ENCODE measurements around the gene RAB3D.
"Not testable (repeated sequence)": the region's sequence is repeated elsewhere in the genome, so short reads cannot be mapped to it uniquely, and the experiment has no call there.

The RAB3D gene

DNA sequence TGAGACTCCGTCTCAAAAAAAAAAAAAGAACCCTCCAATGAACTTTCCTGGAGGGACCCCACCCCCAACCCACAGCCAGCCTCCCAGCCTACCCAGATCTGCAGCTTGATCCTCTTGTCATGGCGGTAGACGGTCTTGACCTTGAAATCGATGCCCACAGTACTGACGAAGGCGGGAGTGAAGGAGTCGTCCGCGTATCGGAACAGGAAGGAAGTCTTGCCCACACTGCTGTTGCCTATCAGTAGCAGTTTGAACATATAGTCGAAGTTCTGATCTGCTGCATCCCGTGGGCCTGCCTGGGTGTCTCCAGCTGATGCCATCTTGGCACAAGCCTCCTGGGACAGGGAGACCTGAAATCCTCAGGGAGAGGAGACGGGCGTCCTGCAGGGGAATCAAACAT lies 2.4 kb downstream of the RAB3D start:
- DNase-seq, result peak; percentile 20

DNA sequence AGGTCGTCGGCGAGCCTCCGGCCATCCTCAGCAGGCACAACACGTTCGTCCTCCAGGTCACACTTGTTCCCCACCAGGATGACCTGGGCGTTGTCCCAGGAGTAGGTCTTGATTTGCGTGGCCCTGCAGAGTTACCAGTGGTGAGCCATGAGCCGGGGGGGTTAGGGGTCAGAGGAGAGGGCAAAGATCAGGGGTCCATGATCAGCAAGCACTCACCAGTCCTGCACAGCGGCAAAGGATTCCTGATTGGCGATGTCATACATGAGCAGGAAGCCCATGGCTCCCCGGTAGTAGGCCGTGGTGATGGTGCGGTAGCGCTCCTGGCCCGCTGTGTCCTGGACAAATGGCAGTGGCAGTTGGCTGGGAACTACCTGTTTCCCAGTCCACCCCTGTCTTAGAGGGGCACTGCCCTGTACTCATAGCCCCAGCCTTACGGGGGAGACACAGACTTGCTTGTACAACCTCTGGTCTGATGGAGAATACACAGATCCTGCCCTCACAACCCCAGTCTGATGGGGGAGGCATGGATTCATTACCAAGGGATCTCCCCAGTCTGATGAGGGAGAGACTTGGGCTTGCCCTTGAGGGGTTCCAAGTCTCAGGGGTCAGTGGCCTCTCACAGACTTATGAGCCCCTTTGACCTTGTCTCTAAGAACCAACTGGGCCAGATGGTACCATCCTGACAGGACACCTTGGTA lies 3.9 kb downstream of the RAB3D start:
- DNase-seq, result no peak

DNA sequence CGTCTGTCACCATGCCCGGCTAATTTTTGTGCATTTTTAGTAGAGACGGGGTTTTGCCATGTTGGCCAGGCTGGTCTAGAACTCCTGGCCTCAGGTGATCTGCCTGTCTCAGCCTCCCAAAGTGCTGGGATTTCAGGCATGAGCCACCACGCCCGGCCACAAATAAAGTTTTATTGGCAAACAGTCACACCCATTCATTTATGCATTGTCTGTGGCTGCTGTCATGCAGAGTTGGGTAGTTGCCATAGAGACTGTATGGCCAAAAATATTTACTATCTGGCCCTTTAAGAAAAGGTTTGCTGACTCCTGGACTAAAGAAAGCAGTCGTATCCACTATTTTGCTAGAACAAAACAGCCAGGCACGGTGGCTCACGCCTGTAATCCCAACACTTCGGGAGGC lies 5.6 kb downstream of the RAB3D start:
- not testable (repeated sequence) for DNase-seq

DNA sequence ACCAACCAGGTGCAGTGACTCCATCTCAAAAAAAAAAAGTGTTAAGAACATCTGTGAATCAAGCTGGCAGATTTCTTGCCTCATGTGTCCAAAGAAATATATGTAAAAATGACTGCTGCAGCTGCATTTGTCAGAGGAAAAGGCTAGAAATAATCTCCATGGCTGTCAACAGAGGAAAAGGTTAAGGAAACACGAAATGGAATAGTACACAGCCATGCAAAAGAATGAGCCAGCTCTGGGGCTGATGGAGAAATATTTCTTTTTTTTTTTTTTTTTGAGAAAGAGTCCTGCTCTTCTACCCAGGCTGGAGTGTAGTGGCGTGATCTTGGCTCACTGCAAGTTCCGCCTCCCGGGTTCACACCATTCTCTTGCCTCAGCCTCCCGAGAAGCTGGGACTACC lies 6.6 kb downstream of the RAB3D start:
- no peak for DNase-seq

DNA sequence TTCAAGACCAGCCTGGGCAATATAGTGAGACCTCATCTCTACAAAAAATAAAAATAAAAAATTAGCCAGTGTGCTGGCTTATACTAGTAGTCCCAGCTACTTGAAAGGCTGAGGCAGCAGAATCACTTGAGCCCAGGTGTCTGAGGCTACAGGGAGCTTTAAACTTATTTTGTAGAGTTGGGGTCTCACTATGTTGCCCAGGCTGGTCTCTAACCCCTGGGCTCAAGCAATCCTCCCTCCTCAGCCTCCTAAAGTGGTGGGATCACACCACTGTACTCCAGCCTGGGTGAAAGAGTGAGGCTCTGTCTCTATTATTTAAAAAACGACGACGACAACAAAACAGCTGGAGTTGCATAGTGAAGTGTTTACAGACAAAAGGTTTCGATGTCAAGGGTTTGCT lies 8.0 kb downstream of the RAB3D start:
- no peak for DNase-seq

DNA sequence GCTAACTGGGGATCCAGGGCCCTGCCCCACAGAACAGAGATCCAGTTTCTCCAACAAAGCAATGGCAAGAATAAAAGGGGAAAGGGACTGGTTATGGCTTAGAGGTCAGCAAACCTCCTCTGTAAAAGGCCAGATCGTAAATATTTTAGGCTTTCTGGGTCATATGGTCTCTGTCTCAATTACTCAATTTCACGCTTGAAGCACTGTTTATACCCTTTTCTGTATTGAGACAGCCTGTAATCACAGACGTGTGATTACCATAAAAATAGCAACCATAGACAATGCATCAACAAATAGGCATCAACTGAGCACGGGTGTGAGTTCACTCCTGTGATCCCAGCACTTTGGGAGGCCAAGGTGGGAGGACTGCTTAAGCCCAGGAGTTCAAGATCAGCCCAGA lies 9.3 kb downstream of the RAB3D start:
- DNase-seq, result no peak

DNA sequence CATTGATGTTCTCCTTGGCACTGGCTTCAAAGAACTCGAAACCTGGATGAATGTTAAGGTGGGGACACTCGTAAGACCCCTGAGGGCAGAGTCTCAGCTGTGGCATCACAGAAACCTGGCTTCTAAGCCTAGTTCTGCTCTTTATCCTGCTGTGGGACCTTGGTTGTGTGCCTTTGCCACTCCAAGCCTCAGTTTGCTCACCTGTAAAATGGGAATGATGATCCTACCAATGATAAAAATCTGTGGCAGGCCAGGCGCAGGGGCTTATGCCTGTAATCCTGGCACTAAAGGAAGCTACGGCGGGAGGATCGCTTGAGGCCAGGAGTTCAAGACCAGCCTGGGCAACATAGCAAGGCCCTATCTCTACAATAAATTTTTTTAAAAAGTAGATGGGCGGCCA lies 13.9 kb downstream of the RAB3D start:
- no peak for DNase-seq

DNA sequence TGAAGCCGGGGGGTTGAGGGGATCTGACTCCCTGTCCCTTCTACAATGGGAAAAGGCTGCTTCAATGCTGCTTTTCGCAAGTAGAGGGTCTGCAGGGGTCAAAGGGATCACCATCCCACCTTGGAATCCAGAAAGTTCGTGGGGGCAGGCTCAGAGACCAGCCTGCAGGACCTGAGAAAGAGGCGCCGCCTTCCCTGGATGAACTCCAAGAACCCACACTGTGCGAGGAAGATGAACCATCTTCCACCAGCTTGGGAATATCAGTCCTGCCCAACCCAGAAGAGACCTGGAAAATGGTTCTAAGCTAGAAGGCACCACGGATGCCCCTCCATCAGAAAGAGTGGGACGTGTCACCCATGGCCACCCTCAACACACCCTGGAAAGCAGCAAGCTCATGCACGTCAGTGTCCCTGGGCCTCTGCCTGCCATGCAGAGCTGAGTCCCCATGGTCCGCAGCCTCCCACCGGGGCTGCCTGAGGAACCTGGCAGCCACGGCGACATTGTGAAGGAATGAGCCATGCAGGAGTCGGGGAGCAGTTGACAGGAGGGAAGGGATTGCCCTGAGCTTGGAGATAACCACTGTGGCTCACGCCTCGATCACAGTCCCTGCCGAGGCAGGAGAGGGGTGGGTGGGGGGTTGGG lies 14.6 kb downstream of the RAB3D start:
- DNase-seq, result no peak

DNA sequence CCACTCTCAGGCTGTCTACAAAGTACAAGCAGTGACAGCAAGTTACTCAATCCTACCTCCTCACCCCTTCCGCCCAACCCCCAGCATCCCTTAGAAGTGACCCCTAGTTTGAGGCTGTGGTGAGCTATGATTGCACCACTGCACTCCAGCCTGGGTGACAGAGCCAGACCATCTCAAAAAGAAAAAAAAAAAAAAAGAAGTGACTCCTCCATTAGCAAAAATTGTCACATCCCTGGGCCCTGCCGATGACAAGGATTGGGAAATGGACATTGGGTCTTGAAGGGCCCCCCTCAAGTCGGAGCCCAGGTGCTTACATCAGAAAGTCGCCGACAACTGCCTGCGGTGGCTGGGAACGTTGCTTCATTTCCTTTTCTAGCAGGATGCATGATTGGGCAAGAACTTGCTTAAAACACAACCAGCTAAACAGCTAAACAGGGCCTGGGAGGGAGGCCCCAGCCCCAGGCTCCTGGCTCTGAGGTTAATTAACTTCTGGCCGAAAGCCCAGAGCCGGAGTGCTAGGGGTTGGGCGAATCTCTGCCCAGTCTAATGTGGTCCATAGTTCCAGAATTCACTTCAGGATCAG lies 15.3 kb downstream of the RAB3D start:
- DNase-seq, result peak; percentile 86

DNA sequence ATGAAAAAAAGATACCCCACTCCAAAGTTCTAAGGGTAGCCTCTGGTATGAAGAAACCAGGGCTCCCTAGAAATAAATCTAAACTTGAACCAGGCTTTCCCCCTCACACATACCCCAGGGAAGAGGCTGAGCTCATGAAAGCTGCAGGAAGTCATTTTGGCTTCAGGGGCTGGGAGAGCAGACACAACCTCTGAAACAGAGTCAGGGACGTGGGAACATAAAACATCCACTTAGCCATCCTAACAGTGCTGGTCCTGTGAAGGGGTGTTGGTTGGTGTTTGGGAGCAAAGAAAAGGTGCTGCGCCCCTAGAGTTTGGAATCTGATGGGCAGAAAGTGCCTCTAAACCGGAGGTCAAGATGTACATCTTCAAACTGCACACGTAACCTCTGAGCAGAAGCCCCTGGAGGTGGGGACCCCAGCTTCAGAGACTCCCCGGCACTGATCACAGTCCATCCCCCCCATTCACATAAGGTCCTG lies 15.8 kb downstream of the RAB3D start:
- DNase-seq, result no peak

DNA sequence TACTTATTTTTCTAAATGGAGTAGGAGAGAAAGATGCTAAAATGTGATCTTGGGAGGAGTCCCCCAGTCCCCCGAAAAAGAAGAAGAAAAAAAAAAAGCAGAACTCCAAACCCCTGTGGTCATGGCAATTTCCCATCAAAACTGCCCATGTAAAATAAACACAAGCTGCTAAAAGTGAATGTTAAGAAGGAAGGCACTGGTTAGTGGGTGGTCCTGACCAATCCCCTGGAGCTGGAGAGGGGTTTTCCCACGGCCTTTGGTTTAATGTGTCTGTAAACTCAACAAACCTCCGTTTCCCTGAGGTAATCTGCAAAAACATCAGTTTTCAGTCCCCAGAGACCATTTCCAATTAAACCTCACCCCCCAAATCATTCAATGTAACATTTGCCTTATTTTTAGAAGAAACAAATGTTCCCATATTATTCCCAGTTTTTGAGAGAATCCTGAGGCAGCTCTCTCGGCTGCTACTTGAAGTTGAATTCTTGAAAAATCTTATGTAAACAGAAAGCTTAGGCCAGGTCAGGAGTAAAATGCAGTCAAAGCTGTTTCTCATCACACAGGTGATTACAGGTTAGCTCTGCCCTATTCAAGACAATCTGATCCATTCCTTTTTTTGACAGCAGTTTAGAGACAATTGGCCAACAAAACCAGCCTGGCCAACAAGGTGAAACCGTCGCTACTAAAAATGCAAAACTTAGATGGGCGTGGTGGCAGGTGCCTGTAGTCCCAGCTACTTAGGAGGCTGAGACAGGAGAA lies 17.0 kb downstream of the RAB3D start:
- peak; percentile 53 for DNase-seq

DNA sequence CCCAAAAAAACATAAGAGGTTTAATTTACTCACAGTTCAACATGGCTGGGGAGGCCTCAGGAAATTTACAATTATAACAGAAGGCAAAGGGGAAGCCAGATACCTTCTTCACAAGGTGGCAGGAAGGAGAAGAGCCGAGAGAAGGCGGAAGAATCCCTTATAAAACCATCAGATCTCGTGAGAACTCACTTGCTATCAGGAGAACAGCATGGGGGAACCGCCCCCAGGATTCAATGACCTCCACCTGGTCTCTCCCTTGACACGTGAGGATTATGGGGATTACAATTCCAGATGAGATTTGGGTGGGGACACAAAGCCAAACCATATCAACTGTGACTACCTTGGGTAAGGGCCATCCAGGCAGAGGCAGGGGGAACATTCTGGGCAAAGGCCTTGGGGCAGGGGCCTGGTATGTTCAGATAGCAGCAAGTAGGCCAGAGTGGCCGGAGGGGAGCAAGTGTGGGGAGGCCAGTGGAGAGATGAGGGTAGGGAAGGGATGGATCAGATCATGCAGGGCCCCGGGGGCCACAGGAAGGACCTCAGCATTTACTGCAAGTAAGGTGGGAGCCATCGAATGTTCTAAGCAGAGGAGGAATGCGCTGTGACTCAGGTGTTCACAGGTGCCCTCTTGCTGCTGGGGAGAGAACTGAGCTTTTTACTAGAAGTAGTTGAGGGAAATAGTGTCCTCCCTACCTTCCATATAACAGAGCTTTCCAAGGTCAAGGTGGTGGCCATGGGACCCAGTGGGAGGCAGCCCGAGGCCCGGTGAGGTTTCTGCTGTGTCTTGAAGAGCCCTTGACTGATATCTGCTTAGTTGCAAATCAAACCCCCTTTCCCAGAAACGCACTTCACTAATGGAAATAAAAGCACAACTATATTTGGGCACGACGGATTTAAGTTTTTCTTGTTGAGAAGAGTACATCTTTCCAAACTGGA lies 18.0 kb downstream of the RAB3D start:
- no peak for DNase-seq

DNA sequence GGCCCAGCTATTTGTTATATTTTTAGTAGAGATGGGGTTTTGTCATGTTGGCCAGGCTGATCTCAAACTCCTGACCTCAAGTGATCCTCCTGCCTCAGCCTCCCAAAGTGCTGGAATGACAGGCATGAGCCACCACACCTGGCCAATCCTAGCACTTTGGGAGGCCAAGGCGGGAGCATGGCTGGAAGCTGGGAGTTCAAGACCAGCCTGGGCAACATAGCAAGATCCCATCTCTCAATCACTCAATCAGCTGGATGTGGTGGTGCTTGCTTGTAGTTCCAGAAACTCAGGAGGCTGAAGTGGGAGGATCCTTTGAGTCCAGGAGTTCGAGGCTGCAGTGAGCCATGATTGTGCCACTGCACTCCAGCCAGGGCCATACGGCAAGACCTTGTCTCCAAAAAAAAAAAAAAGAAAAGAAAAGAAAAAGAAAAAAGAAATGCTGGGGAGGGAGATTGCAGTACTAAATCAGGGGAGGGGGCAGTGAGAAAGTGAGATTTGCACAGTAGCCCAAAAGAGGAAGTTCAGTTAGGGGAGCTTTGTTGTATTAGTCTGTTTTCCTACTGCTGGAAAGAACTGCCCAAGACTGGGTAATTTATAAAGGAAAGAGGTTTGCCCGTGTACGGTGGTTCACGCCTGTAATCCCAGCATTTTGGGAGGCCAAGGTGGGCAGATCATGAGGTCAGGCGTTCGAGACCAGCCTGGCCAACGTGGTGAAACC lies 19.0 kb downstream of the RAB3D start:
- not testable (repeated sequence) for DNase-seq

DNA sequence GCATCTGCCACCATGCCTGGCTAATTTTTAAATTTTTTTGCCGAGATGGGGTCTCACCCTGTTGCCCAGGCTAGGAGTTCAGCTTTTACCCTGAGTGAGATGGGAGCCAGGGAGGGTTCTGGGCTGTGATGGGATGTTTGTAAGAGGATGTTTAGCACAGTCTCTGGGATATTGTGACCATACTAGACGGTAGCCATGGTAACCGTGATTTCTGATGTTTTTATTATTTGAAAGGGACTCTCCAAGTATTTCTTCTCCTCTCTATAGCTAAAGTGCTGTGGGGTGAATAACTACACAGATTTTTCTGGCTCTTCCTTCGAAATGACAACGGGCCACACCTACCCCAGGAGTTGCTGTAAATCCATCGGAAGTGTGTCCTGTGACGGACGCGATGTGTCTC lies 33.1 kb downstream of the RAB3D start:
- DNase-seq, result no peak

DNA sequence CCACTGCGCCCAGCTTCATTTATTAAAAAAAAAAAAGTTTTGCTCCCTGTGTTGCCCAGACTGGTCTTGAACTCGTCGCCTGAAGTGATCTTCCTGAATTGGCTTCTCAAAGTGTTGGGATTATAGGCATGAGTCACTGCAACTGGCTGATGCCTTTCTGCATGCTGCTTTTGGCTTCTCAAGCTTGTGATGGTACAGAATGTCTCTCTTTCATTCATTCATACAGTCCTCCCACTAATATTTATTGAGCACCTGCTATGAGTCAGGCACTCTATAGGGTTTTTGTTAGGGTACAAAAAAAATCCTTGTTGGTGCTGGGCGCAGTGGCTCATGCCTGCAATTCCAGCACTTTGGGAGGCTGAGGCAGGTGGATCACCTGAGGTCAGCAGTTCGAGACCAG lies 34.5 kb downstream of the RAB3D start:
- DNase-seq, result no peak

DNA sequence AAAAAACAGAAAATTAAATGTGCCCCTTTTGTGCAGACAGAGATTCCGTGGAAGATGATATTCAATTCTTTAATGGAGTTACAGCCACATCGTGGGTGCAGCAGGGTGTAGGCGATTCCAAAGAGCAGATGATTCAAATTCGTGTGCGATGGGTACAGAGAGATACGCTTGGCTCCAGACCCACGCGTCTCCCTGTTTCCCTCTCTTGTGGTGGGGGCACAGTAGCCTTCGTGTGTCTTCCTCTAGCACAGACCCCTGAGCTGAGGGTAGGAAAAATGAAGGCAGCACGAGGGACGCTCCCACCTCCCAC lies 38.7 kb downstream of the RAB3D start:
- DNase-seq, result no peak

DNA sequence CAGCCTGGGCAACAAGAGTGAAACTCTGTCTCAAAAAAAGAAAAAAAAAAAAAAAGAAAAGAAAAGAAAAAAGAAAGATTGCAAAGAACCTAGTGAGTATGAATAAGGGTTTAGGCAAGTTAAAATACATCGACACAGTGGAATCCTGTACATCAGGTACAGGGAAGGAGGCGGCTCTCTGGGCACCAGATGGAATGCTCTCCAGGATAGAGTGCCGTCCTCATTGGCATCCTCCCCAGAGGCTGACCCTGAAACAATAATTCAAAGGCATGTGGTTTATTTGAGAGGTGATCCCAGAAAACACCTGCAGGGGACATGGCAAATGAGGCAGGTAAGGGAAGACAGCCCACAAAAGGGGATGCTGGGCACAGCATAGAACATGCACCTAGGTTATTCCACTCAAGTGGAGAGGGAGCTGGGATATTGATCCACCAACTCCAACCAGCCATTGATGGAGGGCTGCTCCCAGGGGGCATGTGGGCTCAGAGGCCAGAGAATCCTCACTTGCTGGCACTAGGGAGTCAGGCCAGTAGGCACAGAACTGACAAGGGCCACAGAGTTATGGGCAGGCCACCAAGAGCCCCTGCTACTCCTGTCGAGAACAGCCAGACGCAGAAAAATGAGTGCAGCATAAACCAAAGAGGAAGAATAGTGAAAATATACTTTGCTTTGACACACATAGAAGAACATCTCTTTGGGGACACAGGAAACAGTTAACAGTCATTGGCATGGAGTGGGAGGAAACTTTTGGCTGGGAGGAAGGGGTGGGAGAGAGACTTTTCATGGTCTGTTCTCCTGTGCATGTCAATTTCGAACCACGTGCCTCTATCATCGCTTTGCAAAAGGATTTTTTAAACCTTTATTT lies 39.3 kb downstream of the RAB3D start:
- no peak for DNase-seq

DNA sequence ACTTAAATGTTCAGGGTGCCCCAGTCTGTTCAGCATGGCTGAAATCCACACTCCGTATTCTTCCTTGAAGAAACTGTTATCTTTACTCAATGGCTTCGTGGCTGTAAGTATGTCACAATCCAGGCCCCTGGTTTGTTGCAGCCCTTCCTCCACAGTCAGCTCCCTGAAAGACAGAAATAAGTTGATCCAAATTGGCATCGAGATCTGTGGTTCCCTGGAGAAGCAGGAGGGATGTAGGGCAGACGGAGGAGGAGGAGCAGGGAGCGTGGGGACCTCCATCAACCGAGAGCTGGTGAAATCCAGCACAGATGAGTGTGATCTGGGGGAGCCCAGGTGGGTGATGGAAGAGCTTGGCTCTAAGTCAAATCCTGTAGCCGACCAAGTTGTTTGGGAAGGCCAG lies 43.2 kb downstream of the RAB3D start:
- no peak for DNase-seq

DNA sequence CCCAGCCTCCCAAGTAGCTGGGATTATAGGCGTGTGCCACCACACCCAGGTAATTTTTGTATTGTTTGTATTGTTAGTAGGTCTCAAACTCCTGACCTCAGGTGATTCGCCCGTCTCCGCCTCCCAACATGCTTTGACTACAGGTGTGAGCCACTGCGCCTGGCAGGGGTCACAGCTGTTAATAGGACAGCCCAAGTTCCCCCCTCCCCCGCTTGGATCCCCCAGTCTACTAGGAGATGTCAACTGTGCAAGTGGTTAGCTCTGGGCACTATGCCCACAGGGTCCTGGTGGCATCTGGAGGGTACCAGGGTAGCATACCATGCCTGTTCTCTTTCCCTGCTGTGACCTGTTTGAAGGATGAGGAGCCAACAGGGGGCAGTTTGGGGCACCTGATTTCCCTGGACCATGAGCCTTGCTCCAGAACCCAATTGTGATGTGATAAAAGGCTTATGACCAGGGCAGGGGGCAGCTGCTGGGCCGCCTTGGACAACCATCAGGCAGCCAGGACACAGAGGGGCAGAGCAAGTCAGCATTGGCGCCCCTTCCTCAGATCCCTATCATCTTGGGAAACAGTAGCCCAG lies 43.7 kb downstream of the RAB3D start, which contains the start of gene TSPAN16:
TSPAN16 (plus strand) TSS at position 496 of the 581 bp plus-strand sequence. CDS start 138 bp downstream, outside the sequence.
- no peak for DNase-seq

DNA sequence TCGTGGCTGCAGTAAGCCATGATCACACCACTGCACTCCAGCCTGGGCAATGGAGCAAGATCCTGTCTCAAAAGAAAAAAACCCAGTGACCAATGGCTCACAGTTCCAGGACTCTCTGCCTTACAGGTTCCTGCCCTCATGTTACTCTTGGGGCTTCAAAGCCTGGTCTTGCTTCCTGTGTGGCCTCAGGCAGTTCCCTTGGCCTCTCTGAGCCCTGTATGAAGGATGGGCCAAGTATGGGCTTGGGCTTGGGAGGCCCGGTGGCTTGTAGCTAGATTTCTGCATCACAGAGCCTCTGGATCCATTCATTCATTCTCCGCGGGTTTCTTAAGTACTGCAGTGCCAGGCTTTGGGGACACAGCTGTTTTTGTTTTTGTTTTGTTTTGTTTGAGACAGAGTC lies 44.3 kb downstream of the RAB3D start:
- DNase-seq, result no peak

Measured in suppressor macrophage treated with lipopolysaccharide for 4 hours (primary cell).